ENCODE measurements around the gene WDR91. TPM values are rescaled to one million over a fixed set of nuclear protein-coding genes. Genes with fewer than 3 reads are reported as not detected.

The WDR91 gene
- polyA plus RNA-seq, 1 donor from 2014 or later, result 5.9 TPM

DNA sequence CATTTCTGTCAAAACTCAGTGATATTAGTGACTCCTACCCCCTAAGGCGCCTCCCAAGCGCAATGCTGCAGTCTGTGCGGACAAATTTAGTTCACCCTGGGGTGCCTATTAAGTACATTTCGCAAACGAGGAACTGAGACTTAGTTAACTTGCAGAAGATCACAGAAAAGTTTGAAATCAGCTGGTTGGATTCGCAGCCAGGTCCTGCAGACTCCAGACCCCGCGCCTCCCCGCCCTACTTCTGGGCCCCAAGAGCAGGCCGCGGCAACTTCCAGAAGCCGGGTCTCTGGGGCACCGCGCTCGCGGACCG is 41.4 kb downstream of the WDR91 start:
- H3K4me3 Mint-ChIP-seq, result peak overlapping the region; percentile 83 to 98 (median 91)
- peaks cover 0 to 2% (median 0%) of the 10 kb centered on the region in 3 donors for H3K9me3 Mint-ChIP-seq
- H3K27me3 Mint-ChIP-seq, result no peaks in the 10 kb centered on the region
- peaks cover 30 to 37% (median 36%) of the 10 kb centered on the region in 3 donors for H3K4me1 Mint-ChIP-seq
- no peaks in the 10 kb centered on the region for H3K36me3 Mint-ChIP-seq
- peak overlapping the region; percentile 79 to 99 (median 80) for H3K27ac Mint-ChIP-seq

DNA sequence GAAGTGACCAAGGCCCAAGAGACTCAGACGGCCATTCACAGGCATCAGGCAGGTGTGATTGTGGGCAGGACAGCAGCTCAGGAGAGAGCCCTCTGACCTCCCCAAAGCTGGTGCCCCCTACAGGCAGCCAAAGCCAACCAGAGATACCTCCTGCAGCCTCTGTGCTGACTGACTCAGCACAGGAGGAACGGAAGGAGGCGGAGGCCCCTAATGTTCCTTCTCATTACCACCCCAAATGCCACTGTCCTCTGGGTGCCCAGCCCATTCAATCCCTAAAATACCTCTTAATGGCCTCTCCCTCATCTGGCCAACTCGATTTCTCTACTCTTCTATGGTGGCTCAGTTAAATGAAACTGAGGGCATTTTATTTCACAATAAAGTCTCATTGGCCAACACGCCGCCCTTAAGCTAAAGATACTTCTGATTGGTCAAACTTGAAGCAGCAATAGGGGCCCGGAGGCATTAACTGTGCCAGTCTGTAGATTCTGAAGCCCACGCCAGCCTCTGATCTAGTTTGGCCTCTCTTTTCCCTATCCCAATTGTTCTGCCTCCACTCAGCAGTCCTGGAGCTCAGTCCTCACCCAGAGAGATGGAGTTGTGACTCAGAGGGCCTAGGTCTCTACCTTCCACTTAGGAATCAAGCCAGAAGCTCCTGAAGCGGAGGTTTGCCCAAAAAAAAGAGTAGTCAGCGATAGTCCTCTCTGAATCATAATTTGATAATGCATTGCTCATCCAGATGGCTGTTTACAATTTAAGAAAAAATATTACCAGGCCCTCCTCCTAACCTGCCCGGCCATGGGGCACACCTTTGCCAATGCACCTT is 42.0 kb downstream of the WDR91 start:
- no peaks in the 10 kb centered on the region for H3K36me3 Mint-ChIP-seq
- H3K9me3 Mint-ChIP-seq, result no peaks in the 10 kb centered on the region
- peak overlapping the region; percentile 83 to 98 (median 91) for H3K4me3 Mint-ChIP-seq
- H3K4me1 Mint-ChIP-seq, result peaks cover 30 to 37% (median 36%) of the 10 kb centered on the region in 3 donors
- no peaks in the 10 kb centered on the region for H3K27me3 Mint-ChIP-seq
- H3K27ac Mint-ChIP-seq, result peak overlapping the region; percentile 79 to 99 (median 80)

DNA sequence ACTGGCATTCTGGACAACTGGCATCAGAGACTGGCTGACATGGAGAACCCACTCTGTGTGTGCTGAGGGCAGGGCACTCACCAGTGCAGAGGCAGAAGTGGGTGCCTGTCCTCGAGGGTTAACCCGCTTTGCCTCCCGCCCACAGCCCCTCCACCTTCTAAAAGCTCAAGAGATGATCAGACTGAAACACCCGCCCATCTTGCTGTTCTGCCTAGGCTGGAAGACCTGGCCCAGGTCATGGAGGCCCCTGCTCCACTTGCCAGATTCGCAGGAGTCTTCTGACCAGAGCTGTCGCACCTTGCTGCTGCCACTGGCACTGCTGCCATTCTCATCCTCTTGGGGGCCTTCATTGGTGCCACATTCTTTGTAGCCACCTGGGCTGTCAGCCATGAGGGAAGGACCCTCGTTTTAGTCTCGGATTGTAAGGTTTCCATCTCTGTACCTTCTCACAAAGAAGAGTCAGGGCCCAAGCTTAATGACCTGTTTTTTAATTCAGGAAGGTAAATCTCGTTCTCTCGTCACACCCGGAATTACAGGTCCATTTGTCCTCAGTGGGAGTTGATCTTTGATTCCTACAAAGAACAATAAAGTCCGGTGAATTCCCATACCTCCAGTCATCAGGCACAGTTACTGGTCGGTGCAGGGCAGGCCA is 42.7 kb downstream of the WDR91 start:
- no peaks in the 10 kb centered on the region for H3K9me3 Mint-ChIP-seq
- peak overlapping the region; percentile 79 to 99 (median 80) for H3K27ac Mint-ChIP-seq
- no peaks in the 10 kb centered on the region for H3K27me3 Mint-ChIP-seq
- H3K36me3 Mint-ChIP-seq, result no peaks in the 10 kb centered on the region
- peaks cover 36 to 40% (median 36%) of the 10 kb centered on the region in 3 donors for H3K4me1 Mint-ChIP-seq
- H3K4me3 Mint-ChIP-seq, result peak overlapping the region; percentile 83 to 98 (median 91)

DNA sequence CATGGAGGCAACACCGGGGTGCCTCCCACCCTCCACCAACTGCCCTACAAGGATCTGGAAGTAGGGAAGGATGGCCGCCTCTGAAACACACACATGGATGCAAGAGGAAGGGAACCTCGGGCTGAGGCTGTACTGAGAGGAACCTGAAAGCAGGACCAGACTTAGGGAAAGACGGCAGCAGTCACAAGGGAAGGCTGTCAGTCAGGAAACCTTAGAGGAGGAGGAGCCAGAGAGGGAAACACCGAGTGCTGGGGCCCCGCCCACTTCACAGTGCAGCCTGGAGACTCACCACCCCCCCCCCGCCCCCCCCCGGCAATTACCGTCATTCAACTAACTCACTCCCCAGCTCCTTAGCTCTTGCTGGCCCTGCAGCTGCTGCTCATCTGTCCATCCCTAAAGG is 43.3 kb downstream of the WDR91 start:
- H3K4me3 Mint-ChIP-seq, result peak overlapping the region in 3 of 4 donors; percentile 36 to 98 (median 83)
- H3K9me3 Mint-ChIP-seq, result no peaks in the 10 kb centered on the region
- no peaks in the 10 kb centered on the region for H3K27me3 Mint-ChIP-seq
- no peaks in the 10 kb centered on the region for H3K36me3 Mint-ChIP-seq
- peak overlapping the region; percentile 79 to 94 (median 89) for H3K27ac Mint-ChIP-seq
- H3K4me1 Mint-ChIP-seq, result peaks cover 36 to 42% (median 37%) of the 10 kb centered on the region in 3 donors

DNA sequence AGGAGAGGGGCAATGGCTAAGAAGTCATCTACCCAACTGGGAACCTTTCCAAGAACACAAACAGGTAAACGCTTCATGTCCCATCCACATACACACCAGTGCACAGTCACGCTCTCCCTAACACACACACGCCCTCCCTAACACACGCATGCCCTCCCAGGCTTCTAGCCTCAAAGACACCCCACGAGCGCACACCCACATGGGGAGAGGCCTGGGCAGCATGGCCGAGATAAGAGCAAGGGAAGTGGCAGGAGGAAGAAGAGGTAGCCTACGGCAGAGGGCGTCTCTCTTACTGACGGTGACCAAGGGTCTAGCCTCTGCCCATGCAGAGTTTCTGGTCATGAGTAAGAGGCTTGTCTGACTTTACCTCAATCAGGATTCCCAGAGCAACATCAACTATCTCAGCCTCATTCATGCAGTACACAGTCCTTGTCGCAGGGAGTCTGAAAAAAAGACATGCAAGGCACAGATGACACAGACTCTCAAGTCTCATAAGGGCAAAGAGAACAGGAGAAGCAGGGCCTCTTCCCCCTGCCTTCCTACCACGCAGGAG is 43.9 kb downstream of the WDR91 start:
- Mint-ChIP-seq H3K4me1 (peaks cover 38 to 42% (median 41%) of the 10 kb centered on the region in 3 donors), H3K36me3 (peaks cover 2% of the 10 kb centered on the region), H3K9me3 (peaks cover 0 to 2% (median 0%) of the 10 kb centered on the region in 3 donors)

DNA sequence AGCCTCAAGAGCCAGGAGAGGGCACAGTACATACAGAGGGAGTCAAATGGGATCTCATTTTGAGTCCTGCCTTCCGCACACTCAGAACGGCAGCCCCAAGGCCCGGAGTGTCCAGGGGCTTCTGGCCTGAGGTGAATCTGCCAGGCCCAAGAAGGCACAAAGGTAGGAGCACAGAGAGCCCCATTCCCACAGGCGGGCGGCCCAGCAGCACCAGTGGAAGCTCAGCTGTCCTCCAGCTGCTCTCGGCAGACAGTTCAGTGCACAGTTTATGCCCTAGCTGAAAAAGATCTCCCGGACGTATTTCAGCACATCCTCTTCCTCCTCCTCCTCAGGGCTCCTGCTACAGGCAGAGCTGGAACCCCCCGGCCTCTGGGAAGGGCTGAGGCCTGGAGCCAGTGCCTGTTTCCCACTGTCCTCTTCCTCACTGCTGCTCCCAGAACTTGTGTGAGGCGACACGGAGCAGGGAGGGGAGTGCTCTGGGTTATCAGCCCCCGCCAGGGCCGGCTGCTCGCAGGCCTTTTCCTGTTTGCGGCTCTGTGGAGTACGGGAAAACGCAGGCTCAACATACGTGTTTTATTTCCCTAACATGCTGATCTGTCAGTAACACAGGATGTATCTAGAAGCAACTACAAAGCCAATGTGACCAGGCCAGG is 44.9 kb downstream of the WDR91 start:
- no peaks in the 10 kb centered on the region for H3K27me3 Mint-ChIP-seq
- H3K27ac Mint-ChIP-seq, result peak overlapping the region in 2 of 3 donors; percentile 62 to 78
- peaks cover 6% of the 10 kb centered on the region for H3K36me3 Mint-ChIP-seq
- peak overlapping the region in 2 of 4 donors; percentile 67 to 83 for H3K4me3 Mint-ChIP-seq
- H3K9me3 Mint-ChIP-seq, result peaks cover 0 to 5% (median 0%) of the 10 kb centered on the region in 3 donors
- peaks cover 39 to 40% (median 39%) of the 10 kb centered on the region in 3 donors for H3K4me1 Mint-ChIP-seq

More for the DNA sequence above, 43.9 kb downstream of the WDR91 start:
- Mint-ChIP-seq H3K4me3 (peak overlapping the region in 2 of 4 donors; percentile 72 to 83), H3K27me3 (no peaks in the 10 kb centered on the region), H3K27ac (peak overlapping the region; percentile 57 to 94 (median 89))

DNA sequence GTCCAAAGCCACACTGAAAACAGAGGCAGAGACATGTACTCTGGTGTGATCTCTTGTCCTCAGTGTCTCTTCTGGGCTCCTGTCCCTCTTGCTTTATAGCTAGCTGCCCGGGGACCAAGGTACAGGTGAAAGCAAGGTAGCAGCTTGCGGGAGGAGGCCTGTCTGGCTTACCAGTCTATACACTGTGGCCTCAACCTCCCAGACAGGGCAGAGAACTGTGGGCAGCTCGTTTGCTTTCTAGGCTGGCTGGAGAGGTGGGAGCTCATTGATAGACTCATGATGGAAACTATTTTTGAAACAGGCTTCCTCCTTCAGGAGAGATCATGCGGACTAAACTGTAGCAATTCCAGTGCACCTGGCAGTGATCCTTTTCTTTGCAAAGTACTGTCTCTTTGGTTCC is 45.5 kb downstream of the WDR91 start:
- H3K27me3 Mint-ChIP-seq, result no peaks in the 10 kb centered on the region
- H3K9me3 Mint-ChIP-seq, result peaks cover 0 to 5% (median 0%) of the 10 kb centered on the region in 3 donors
- peak overlapping the region; percentile 62 to 78 (median 76) for H3K27ac Mint-ChIP-seq
- H3K4me3 Mint-ChIP-seq, result no peak overlapping the region
- peaks cover 42 to 43% (median 42%) of the 10 kb centered on the region in 3 donors for H3K4me1 Mint-ChIP-seq
- H3K36me3 Mint-ChIP-seq, result peaks cover 6% of the 10 kb centered on the region

DNA sequence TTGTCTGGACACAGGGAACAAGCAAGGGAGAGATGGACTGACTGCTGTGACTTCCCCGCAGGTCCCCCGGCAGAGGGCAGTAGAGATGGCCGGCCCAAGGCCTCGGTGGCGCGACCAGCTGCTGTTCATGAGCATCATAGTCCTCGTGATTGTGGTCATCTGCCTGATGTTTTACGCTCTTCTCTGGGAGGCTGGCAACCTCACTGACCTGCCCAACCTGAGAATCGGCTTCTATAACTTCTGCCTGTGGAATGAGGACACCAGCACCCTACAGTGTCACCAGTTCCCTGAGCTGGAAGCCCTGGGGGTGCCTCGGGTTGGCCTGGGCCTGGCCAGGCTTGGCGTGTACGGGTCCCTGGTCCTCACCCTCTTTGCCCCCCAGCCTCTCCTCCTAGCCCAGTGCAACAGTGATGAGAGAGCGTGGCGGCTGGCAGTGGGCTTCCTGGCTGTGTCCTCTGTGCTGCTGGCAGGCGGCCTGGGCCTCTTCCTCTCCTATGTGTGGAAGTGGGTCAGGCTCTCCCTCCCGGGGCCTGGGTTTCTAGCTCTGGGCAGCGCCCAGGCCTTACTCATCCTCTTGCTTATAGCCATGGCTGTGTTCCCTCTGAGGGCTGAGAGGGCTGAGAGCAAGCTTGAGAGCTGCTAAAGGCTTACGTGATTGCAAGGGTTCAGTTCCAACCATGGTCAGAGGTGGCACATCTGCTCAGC is 46.8 kb downstream of the WDR91 start:
- H3K36me3 Mint-ChIP-seq, result peaks cover 6% of the 10 kb centered on the region
- H3K27me3 Mint-ChIP-seq, result no peaks in the 10 kb centered on the region
- H3K4me1 Mint-ChIP-seq, result peaks cover 50 to 54% (median 51%) of the 10 kb centered on the region in 3 donors
- H3K27ac Mint-ChIP-seq, result peak overlapping the region in 2 of 3 donors; percentile 78 to 86
- peak overlapping the region in 1 of 4 donors; percentile 55 for H3K4me3 Mint-ChIP-seq
- H3K9me3 Mint-ChIP-seq, result peaks cover 0 to 5% (median 0%) of the 10 kb centered on the region in 3 donors

DNA sequence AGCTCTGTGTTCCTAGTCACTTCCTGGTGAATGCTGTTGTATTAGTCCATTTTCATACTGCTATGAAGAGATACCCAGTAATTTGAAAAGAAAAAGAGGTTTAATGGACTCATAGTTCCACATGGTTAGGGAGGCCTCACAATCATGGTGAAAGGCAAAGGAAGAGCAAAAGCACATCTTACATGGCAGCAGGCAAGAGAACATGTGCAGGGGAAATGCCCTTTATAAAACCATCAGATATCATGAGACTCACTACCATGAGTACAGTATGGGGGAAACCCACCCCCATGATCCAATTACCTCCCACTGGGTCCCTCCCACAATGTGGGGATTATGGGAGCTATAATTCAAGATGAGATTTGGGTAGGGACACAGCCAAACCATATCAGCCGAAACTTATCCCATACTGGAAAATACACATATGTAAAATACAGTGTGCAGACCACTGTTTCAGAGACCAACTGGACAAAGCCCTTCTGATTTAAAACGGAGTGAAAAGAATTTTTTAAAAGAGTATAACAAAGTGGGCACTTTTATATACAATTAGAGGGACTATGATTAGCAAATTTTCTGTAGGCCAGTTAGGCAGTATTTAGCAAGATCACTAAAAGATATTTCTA is 48.8 kb downstream of the WDR91 start:
- H3K27me3 Mint-ChIP-seq, result no peaks in the 10 kb centered on the region
- peaks cover 42 to 45% (median 44%) of the 10 kb centered on the region in 3 donors for H3K4me1 Mint-ChIP-seq
- H3K9me3 Mint-ChIP-seq, result peaks cover 0 to 5% (median 0%) of the 10 kb centered on the region in 3 donors
- peaks cover 6% of the 10 kb centered on the region for H3K36me3 Mint-ChIP-seq
- H3K27ac Mint-ChIP-seq, result peak overlapping the region; percentile 16 to 64 (median 53)
- H3K4me3 Mint-ChIP-seq, result no peak overlapping the region

DNA sequence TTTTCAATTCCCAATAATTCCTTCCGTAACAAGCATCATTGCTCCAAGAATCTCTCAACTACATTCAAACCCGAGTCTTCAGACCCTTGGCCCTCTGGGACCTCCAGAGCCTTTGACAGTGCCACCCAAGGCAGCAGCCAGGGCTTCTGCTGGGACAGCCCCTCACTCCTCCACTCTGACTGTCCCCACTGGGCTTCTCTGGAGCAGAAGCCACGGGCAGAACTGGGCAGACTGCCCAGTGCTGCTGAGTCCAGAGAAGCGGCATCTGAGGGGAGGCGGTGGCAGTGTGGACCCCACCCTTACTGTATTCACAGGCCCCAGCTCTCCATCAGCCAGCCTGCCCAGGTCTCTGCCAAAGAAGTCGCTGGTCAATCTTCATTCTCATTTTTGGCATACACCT is 49.7 kb downstream of the WDR91 start:
- Mint-ChIP-seq H3K4me3 (peak overlapping the region in 2 of 4 donors; percentile 27 to 80), H3K27me3 (no peaks in the 10 kb centered on the region), H3K36me3 (peaks cover 6% of the 10 kb centered on the region), H3K9me3 (peaks cover 0 to 10% (median 3%) of the 10 kb centered on the region in 3 donors), H3K4me1 (peaks cover 38 to 43% (median 42%) of the 10 kb centered on the region in 3 donors), H3K27ac (peak overlapping the region in 2 of 3 donors; percentile 63 to 92)

DNA sequence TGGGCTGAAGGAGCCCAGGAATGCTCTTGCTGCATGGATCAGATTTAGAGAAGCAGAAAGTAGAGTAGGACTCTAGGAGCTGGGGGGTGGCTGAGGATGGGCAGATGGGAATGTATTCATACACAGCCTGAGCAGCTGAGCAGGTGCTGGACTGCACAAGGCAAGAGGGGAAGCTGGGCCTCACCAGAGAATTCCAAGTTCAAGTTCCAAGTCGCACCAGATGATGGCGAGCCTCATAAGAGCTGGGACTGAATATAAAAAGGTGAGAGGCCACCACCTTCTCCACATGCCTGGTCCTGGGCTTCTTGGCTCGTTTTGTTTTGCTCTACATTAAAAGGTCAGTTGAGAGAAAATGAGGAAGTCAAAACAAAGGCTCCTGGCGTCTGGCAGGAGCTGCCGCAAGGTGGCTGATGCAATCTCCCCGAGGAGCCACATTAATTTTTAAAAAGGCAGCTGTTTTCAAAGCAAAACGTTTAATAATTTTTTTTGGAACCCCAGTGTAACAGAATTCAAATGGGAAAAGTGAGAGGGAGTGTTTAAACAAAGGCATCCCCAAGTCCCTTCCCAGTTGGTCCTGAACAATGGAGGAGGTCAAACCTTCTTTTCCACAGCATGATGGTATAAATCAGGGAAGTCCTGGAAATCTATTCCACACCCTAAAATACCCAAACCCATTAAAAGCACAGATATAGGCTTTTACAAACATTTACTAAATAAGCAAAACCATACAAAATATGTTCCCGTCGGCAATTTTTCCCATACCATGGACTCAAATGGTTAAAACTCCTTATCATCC is 50.3 kb downstream of the WDR91 start:
- Mint-ChIP-seq H3K27ac (peak overlapping the region; percentile 70 to 92 (median 84)), H3K27me3 (no peaks in the 10 kb centered on the region), H3K36me3 (peaks cover 8% of the 10 kb centered on the region), H3K9me3 (peaks cover 0 to 16% (median 6%) of the 10 kb centered on the region in 3 donors), H3K4me1 (peaks cover 39 to 46% (median 43%) of the 10 kb centered on the region in 3 donors), H3K4me3 (peak overlapping the region; percentile 27 to 87 (median 56))

DNA sequence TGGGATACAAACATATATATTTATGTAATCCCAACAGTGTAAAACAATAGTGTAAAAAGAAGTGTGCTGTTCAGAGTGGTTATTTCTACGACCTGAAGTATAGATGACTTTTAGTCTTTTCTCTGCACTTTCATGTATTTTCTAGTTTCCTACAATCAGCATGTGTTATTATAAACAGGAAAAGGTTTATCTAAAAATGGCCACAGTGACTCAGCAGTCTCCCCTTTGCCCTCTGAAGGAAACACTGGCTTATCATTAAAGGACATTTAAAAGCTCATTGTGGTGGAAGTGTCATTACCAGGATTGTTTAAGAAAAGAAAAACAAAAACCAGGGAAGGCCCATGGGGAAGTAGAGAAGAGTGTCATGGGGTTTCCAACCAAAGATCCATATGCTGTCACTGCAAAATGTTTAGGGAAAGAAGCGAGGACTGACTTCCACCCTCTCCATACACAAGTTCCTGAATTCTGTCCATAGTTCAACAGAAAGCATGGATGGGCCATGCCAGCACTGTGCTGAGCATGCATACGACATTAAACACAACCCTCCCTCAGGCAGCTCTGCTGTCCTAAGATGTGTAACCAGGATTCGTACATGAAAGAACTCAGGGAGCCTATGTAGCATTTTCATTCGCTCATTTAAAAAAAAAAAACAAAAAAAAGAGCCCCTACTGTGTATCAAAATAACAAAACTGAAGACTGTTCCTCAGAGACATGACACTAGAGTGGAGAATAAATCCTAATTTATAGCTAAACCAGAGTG is 51.0 kb downstream of the WDR91 start:
- H3K4me3 Mint-ChIP-seq, result peak overlapping the region; percentile 46 to 87 (median 66)
- H3K27me3 Mint-ChIP-seq, result no peaks in the 10 kb centered on the region
- peaks cover 0 to 20% (median 10%) of the 10 kb centered on the region in 3 donors for H3K9me3 Mint-ChIP-seq
- H3K4me1 Mint-ChIP-seq, result peaks cover 39 to 42% (median 40%) of the 10 kb centered on the region in 3 donors
- H3K27ac Mint-ChIP-seq, result peak overlapping the region; percentile 70 to 93 (median 84)
- H3K36me3 Mint-ChIP-seq, result peaks cover 8% of the 10 kb centered on the region
